SK-N-SH (cell line): ENCODE results near the gene PIR. TPM values are rescaled to one million over a fixed set of nuclear protein-coding genes. Genes with fewer than 3 reads are reported as not detected.

Source experiments
- CTCF ChIA-PET: fragments of 300-600, 350-600 bp; formaldehyde crosslinking; extraction: SDS; loops from one replicate; lab custom pipeline; 2021; lab: Yijun Ruan, JAX
- POLR2A ChIA-PET: fragments of 350-600 bp; sonication (Branson Sonifier 250); formaldehyde crosslinking; extraction: SDS; loops from one replicate; lab custom pipeline; 2020; ENCODE audit warnings: antibody characterized with exemption, inconsistent platforms; lab: Yijun Ruan, JAX
- DNase-seq: peaks from one replicate; pipeline ENCODE4 v3.0.0; 2012
- H2AFZ ChIP-seq: fragments of 200-600 bp; sonication (generic); 2 replicates; pipeline ENCODE4 v1.8.1; 2016; ENCODE audit warnings: antibody characterized with exemption, mild to moderate bottlenecking, low read depth
- H3F3A ChIP-seq: fragments of 200-600 bp; sonication (generic); replicated peaks from 2 replicates; pipeline ENCODE3; 2016; ENCODE audit warnings: antibody characterized with exemption, mild to moderate bottlenecking; ENCODE audit not compliant: insufficient read depth
- H3K27ac ChIP-seq, 2 experiments: fragments of 200-500 bp in 1 of 2; fragments of 200-600 bp in 1 of 2; sonication (Bioruptor generic) in 1 of 2; sonication (generic), shearing (Covaris generic) in 1 of 2; 2 replicates each; pipeline versions ENCODE4 v1.5.1 to v1.6.1; 2014 to 2016; ENCODE audit warnings: low read depth in 2 of 2, inconsistent platforms in 1 of 2, low read length in 1 of 2, mild to moderate bottlenecking in 1 of 2, mixed read lengths in 1 of 2
- H3K27me3 ChIP-seq: fragments of 200-600 bp; sonication (generic), shearing (Covaris generic); 2 replicates; pipeline ENCODE4 v1.6.1; 2016; ENCODE audit warnings: mixed run types; ENCODE audit not compliant: insufficient read depth
- H3K36me3 ChIP-seq, 2 experiments: fragments of 200-500 bp in 1 of 2; fragments of 200-600 bp in 1 of 2; sonication (Bioruptor generic) in 1 of 2; sonication (generic) in 1 of 2; replicated peaks in 1 of 2; 2 replicates each; pipeline versions ENCODE3 to v1.5.1; 2014 to 2016; ENCODE audit warnings: low read length in 1 of 2, mild to moderate bottlenecking in 1 of 2; ENCODE audit not compliant: insufficient read depth in 2 of 2, control insufficient read depth in 1 of 2
- H3K4me1 ChIP-seq, 2 experiments: fragments of 200-500 bp in 1 of 2; fragments of 200-600 bp in 1 of 2; sonication (Bioruptor generic) in 1 of 2; sonication (generic), shearing (Covaris generic) in 1 of 2; 2 replicates each; pipeline versions ENCODE4 v1.5.1 to v1.6.1; 2014 to 2016; ENCODE audit warnings: low read depth in 1 of 2, low read length in 1 of 2, mixed run types in 1 of 2; ENCODE audit not compliant: insufficient read depth in 2 of 2, control insufficient read depth in 1 of 2
- H3K4me2 ChIP-seq: fragments of 200-600 bp; sonication (generic), shearing (Covaris generic); 2 replicates; pipeline ENCODE4 v1.6.1; 2017; ENCODE audit warnings: mixed run types
- H3K4me3 ChIP-seq, 2 experiments: fragments of 200-500 bp in 1 of 2; fragments of 200-600 bp in 1 of 2; sonication (Bioruptor generic) in 1 of 2; sonication (generic), shearing (Covaris generic) in 1 of 2; 2 replicates each; pipeline versions ENCODE4 v1.5.1 to v1.8.1; 2014 to 2016; ENCODE audit warnings: low read depth in 2 of 2, inconsistent platforms in 1 of 2, low read length in 1 of 2, mild to moderate bottlenecking in 1 of 2, mixed read lengths in 1 of 2, moderate library complexity in 1 of 2
- H3K79me2 ChIP-seq: fragments of 200-600 bp; sonication (generic); 2 replicates; pipeline ENCODE4 v1.8.1; 2017; ENCODE audit warnings: mild to moderate bottlenecking; ENCODE audit not compliant: insufficient read depth
- H3K9ac ChIP-seq: fragments of 200-600 bp; sonication (generic); 2 replicates; pipeline ENCODE4 v1.6.1; 2017; ENCODE audit warnings: mixed run types
- H3K9me2 ChIP-seq: fragments of 200-600 bp; sonication (generic); 2 replicates; pipeline ENCODE4 v1.6.1; 2017; ENCODE audit warnings: mixed run types
- H3K9me3 ChIP-seq: fragments of 200-600 bp; sonication (generic); 2 replicates; pipeline ENCODE4 v1.6.1; 2017; ENCODE audit warnings: mixed run types, mild to moderate bottlenecking, moderate library complexity
- H4K20me1 ChIP-seq: fragments of 200-600 bp; sonication (generic); 2 replicates; pipeline ENCODE4 v1.6.1; 2017; ENCODE audit warnings: mild to moderate bottlenecking, mixed run types; ENCODE audit not compliant: insufficient read depth
- CTCF ChIP-seq: fragments of 200-600 bp; sonication (generic); IDR thresholded peaks from 2 replicates; pipeline ENCODE4 v1.6.1; 2017; ENCODE audit warnings: antibody characterized with exemption, mild to moderate bottlenecking, moderate library complexity
- EP300 ChIP-seq, 2 experiments: IDR thresholded peaks; 2 replicates each; pipeline versions ENCODE4 v1.4.0 to v1.6.1; 2012; ENCODE audit warnings: borderline replicate concordance in 1 of 2, low read depth in 1 of 2, low read length in 1 of 2
- EZH2phosphoT487 ChIP-seq: fragments of 200-600 bp; sonication (generic); IDR thresholded peaks from 2 replicates; pipeline ENCODE4 v1.6.1; 2017; ENCODE audit warnings: low read depth, mixed run types, mild to moderate bottlenecking, antibody characterized with exemption, moderate library complexity, borderline replicate concordance
- FOSL2 ChIP-seq: IDR thresholded peaks from 2 replicates; pipeline ENCODE4 v1.4.0; 2012; ENCODE audit warnings: low read depth, mild to moderate bottlenecking, moderate library complexity, borderline replicate concordance
- IRF3 ChIP-seq: fragments of 150-350 bp; IDR thresholded peaks from 2 replicates; pipeline ENCODE4 v1.6.1; 2016; ENCODE audit warnings: mild to moderate bottlenecking, low read depth, low read length
- MAX ChIP-seq: IDR thresholded peaks from 2 replicates; pipeline ENCODE4 v1.4.0; 2012; ENCODE audit warnings: low read depth
- MXI1 ChIP-seq: IDR thresholded peaks from 2 replicates; pipeline ENCODE4 v1.6.1; 2012; ENCODE audit warnings: mild to moderate bottlenecking, low read depth, low read length, improper control_type of control experiment
- NRF1 ChIP-seq: IDR thresholded peaks from 2 replicates; pipeline ENCODE4 v1.6.1; 2012; ENCODE audit warnings: low read depth, mild to moderate bottlenecking, low read length
- PBX3 ChIP-seq: IDR thresholded peaks from 2 replicates; pipeline ENCODE4; 2012
- RAD21 ChIP-seq: IDR thresholded peaks from 2 replicates; pipeline ENCODE4 v1.6.1; 2012; ENCODE audit warnings: mild to moderate bottlenecking, low read length
- RCOR1 ChIP-seq: fragments of 150-350 bp; IDR thresholded peaks from 2 replicates; pipeline ENCODE4 v1.6.1; 2017; ENCODE audit warnings: antibody characterized with exemption, low read length
- REST ChIP-seq: IDR thresholded peaks from 2 replicates; pipeline ENCODE4 v1.6.1; 2012; ENCODE audit warnings: mild to moderate bottlenecking, low read depth, low read length, moderate library complexity
- SMC3 ChIP-seq: IDR thresholded peaks from 2 replicates; pipeline ENCODE4 v1.6.1; 2012; ENCODE audit warnings: low read depth, low read length, improper control_type of control experiment
- TAF1 ChIP-seq: IDR thresholded peaks from 2 replicates; pipeline ENCODE4 v1.6.1; 2012; ENCODE audit warnings: low read depth, mild to moderate bottlenecking, low read length, moderate library complexity, borderline replicate concordance
- TCF12 ChIP-seq: IDR thresholded peaks from 2 replicates; pipeline ENCODE4 v1.4.0; 2012
- USF2 ChIP-seq: fragments of 150-350 bp; IDR thresholded peaks from 2 replicates; pipeline ENCODE4 v1.6.1; 2017; ENCODE audit warnings: antibody characterized with exemption, low read length, low read depth, borderline replicate concordance
- YY1 ChIP-seq: IDR thresholded peaks from 2 replicates; pipeline ENCODE4 v1.4.0; 2012; ENCODE audit warnings: low read depth, mild to moderate bottlenecking
- ZBTB33 ChIP-seq: IDR thresholded peaks from 2 replicates; pipeline ENCODE4 v1.4.0; 2012; ENCODE audit warnings: low read depth, borderline replicate concordance
- polyA plus RNA-seq, 3 experiments: library from polyadenylated mRNA; depleted of rRNA; stranded (reverse); fragments of >200 nt; gene quantifications; 2 replicates each; pipeline ENCODE4 v1.2.3, GENCODE V29; 2012

PIR gene
- polyA plus RNA-seq, 1 of the 3 experiments (the other 2 are of a cell fraction), result 12.3 TPM

GRCh38 chrX:15523088-15523487 lies 30.0 kb upstream of the PIR start:
- CTCF ChIA-PET, result interaction anchor here (1.2 kb wide), 1 partner anchor 25 kb away, joined by 6 read pairs; no protein-coding TSS in a partner anchor
- no peak overlapping the region for H3K9ac ChIP-seq
- H3K79me2 ChIP-seq, result no peaks in the 10 kb centered on the region
- H3K9me3 ChIP-seq, result no peaks in the 10 kb centered on the region
- H4K20me1 ChIP-seq, result no peaks in the 10 kb centered on the region
- no peaks in the 10 kb centered on the region for H3K9me2 ChIP-seq
- H2AFZ ChIP-seq, result no peak overlapping the region
- TF ChIP-seq ZBTB33, result no peak
- no peak for TF ChIP-seq NRF1
- TF ChIP-seq FOSL2, result no peak
- TF ChIP-seq YY1, result no peak
- TF ChIP-seq MAX, result no peak
- no peak for TF ChIP-seq SMC3
- TF ChIP-seq PBX3, result no peak
- no peak for TF ChIP-seq RAD21
- TF ChIP-seq MXI1, result no peak
- no peak for TF ChIP-seq USF2
- TF ChIP-seq TAF1, result no peak
- TF ChIP-seq EP300 (IDR thresholded peaks at IDR 0.05; ENCODE audit: borderline replicate concordance in 1 of 2, low read depth in 1 of 2, low read length in 1 of 2), result no peak
- no peak for TF ChIP-seq CTCF
- TF ChIP-seq EZH2phosphoT487, result no peak
- no peak for TF ChIP-seq RCOR1
- TF ChIP-seq IRF3, result no peak
- no peak for TF ChIP-seq TCF12
- no peak for TF ChIP-seq REST
- H3K4me1 ChIP-seq, result no peaks in the 10 kb centered on the region
- no peak overlapping the region for H3K27ac ChIP-seq
- H3F3A ChIP-seq, result no peaks in the 10 kb centered on the region
- H3K4me3 ChIP-seq, result no peak overlapping the region
- no peaks in the 10 kb centered on the region for H3K27me3 ChIP-seq
- H3K36me3 ChIP-seq, result no peaks in the 10 kb centered on the region
- DNase-seq, result no peak
- POLR2A ChIA-PET, result no interaction called here
- no peak overlapping the region for H3K4me2 ChIP-seq
